Endothelial cell of hepatic sinusoid (primary cell): Measurements from ENCODE around the gene TWSG1.
"Not testable (repeated sequence)": the region's sequence is repeated elsewhere in the genome, so short reads cannot be mapped to it uniquely, and the experiment has no call there.

ENCODE experiments used
- in situ Hi-C: cut with HindIII; loops from 2 replicates; pipeline ENCODE4 v1.10.0; 2017; ENCODE audit warnings: low sequenced_read_pairs

The TWSG1 gene

DNA sequence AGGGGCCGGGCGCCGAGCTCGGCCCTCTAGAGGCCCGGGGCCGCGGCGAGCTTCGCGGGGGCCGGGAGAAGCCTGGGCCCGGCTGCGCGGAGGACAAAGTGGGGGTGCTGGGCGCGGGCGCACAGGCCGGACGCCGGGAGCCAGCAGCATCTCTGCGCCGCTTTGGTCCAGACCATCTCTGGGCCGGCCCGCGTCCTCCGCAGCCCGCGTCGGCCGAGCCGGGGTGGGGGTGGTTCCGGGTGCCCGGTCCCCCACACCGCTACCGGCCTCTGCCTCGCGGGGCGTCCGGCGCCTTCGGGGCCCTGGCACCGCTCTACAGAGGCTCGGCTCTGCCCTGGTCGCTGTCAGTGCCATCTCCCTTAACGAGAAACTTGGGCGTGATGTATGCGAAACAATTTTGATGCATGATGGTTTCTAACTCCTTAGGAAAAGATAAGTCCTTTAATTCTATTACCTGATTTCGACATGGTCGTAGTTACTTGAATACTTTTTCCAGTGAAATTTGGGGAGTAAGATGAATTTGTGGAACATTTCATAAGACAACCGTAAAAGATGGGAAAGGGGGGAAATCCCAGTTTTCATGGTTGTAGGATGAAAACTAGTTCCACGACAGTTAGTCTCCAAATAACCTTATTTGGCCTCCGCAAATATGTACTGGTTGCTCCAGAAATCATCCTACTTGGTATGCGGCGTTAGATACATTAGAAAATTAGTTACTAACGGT, 562 bp downstream of the TWSG1 start:
- in situ Hi-C loops, result no loop called here

DNA sequence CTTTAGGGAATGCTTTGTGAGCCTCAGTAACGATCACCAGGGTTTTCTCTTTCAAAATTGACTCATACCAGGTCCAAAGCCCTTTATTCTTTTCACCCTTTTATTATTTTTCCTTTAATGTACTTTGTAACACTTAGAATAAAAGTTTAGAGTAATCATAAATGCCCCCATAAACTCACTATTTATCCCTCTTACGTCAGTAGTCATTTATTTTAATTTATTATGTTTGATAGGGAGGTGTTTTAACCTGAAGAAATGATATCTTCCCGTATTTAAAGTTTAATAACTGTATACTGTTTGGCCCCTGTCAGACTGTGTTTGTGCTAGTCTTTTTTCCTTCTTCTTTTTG, 1.1 kb downstream of the TWSG1 start:
- in situ Hi-C loops, result no loop called here

DNA sequence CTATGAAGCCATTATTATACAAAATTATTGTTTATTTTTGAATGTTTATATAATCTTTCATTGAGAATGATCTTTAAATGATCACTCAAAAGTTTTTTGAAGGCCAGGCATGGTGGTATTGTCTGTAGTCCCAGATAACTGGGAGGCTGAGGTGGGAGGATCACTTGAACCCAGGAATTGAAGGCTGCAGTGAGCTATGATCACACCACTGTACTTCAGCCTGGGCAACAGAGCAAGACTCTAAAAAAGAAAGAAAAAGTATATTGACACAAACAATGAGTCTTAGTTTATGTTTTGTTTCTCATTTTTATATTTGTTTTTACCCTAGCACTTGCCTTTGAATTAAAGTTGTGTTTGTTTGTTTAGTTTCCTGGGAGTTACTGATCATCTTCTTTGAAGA, 2.3 kb downstream of the TWSG1 start:
- in situ Hi-C loops, result no loop called here

DNA sequence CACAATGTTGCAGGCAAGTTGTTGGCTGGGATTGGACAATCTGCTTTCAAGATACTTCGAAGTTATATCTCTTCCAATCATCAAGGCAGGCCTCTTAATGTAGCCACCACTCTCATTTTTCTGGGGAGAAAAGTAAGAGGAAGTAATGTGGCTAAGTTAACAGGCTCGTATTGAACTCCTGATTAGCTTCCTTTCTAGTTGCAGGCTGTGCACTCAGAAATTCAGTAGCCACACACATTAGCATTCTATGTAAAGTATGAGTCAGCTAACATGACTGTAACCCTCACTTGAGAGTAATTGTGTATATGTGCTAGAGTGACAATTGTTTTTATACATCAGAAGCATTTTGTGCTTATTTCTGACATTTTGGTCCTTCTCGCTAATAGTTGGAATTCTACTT, 3.3 kb downstream of the TWSG1 start:
- in situ Hi-C loops, result no loop called here

DNA sequence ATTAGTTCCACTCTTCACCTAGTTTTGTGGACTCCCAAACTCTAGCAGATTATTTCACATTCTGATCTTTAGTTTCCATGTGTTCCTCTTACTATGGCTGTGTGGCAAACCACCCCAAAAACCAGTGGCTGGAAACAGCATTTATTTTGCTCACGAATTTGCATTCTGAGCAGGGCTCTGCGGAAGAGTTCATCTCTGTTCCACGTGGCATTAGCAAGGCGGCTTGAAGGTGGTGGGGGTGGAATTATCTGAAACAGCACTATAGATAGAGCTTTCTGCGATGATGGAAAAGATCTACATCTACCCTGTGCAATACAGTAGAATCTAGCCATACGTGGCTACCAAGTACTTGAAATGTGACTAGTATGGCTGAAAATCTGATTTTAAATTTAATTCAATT, 5.9 kb downstream of the TWSG1 start:
- in situ Hi-C loops, result no loop called here

DNA sequence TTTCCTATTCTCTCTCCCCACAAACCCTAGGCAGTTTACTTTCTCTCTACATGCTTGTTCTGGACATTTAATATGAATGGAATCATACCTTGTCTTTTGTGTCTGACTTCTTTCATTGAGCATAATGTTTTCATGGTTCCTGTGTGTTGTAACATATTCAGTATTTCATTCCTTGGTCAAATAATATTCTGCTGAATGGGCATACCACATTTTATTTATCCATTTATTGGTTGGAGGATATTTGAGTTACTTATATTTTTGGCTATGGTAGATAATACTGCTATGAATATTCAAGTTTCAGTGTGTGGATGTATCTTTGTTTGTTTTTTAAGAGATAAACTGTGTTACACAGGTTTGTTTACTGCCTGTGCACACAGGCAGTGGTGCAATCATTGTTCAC, 9.0 kb downstream of the TWSG1 start:
- in situ Hi-C loops, result no loop called here

DNA sequence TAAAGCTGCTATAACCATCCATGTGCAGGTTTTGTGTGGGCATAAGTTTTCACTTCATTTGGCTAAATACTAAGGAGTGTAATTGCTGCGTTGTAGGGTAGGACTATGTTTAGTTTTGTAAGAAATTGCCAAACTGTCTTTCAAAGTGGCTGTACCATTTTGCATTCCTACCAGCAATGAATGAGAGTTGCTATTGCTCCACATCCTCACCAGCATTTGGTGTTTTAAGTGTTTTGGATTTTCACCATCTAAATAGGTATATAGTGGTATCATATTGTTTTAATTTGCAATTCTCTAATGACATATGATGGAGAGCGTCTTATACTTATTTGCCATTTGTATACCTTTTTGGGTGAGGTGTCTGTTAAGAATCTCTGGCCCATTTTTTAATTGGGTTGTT, 12.2 kb downstream of the TWSG1 start:
- in situ Hi-C loops, result no loop called here

DNA sequence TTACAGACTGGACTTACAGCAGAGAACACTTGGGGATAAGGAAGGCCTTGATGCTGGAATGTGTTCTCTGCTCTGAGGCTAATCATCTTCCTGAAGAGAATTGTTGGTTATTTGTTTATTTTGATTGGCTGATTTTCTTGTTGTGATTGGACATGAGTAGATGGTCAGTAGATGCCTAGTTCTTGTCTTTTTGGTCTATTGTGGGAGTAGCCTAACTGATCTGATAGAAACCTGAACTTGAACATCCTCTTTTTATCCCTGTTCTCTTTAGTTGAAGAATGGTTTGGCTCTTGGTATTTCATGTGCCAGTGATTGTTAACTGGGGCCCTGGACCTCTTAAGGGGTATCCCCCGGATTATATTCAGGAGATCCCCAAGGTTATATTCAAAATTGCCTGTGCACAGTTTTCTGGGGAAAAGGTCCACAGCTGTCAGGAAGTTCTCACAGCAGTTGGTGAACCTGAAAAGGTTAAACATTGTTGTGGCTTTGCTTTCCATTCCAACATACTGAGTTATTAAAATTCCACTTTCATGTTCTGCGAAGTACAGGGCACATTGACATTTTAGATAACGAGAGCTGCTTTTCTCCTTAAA, 13.6 kb downstream of the TWSG1 start:
- in situ Hi-C loops, result no loop called here

DNA sequence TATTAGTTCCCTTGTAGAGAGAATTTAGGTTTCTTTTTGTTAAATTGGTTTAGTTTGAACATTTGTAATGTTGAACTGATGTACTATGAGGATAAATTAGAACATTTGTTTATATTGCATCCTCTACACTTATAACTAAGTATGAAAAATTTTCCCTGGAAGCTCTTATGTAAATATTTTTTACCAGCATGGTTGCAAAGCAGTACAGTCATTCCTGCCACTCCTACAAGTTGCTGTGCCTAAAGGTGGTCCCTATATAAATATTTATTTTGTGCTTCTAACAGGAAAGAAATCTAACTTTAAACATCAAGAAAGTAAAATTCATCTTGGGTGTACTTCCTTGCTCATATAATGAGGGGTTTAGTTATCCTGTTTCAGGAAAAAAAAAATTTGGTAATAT, 14.2 kb downstream of the TWSG1 start:
- in situ Hi-C loops, result no loop called here

DNA sequence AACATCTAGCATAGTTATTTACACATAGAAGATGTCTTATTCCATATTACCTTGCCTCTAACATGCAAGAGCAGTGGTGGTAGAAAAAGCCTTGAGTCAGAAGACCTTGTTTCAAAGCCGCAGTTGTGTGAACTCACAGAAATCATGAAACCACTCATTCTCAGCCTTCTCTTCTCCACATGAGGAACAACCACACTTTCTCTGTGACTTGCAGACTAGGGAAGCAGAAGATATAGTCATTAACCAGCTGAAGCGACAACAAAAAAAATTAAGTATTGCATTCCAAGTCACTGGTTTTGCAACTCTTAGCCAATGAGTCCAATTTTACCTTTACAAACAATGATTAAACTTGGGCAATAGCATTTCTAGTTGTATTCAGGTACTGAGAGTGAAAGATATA, 19.0 kb downstream of the TWSG1 start:
- in situ Hi-C loops, result no loop called here

DNA sequence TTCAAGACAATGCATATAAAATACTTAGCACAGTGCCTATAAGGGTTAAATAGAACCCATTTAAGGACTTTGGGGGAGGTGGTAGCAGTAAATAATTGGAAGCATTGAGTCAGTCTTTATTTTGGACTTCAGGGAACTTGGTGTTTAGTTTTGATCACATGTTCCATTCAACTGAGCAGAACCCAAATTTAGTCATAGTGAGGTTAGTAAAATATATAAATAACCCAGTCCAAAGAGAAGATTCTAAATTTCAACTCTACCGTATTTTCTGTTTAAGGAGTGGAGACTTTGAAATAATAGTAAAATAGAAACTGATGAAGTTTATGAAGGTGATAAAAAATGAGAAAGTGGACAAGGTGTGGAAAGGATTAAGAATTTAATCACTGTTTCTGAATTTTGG, 19.7 kb downstream of the TWSG1 start:
- in situ Hi-C loops, result no loop called here

DNA sequence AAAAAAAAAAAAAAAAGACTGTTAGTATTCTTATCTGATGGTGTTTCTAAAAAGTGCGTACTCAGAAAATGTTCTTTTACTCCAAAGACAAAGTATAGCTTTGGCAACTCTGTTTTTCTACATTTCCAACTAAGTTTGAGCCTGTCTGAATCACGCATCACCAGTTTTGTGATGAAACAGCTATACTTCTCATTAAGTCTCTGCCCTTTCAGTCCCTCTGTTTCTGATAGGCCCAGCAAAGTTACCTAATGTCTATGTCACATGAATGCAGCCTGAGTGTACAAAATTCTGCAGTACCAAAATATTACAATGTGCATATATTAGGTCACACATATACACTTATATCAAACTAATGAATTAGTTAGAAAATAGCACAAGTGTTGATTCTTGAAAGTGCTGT, 22.4 kb downstream of the TWSG1 start:
- in situ Hi-C loops, result loop anchor here (5.0 kb wide), 1 partner anchor 70 kb away; no protein-coding TSS in a partner anchor

DNA sequence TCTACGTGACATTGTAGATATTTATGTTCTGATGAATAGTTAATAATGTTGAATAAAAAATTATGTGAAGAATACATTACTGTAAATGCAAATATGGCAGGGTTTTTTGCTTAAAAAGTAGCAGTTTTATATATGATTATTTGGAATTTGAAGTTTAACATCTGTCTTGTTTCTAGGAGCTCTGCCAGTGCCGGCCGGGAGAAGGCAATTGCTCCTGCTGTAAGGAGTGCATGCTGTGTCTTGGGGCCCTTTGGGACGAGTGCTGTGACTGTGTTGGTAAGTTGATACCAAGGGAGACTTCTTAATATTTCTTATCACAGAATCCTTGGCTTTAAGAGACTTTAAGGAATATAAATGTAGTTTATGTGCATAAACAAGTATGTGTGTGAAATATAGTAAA, 25.2 kb downstream of the TWSG1 start:
- in situ Hi-C loops, result loop anchor here (5.0 kb wide), 1 partner anchor 68 kb away; no protein-coding TSS in a partner anchor

DNA sequence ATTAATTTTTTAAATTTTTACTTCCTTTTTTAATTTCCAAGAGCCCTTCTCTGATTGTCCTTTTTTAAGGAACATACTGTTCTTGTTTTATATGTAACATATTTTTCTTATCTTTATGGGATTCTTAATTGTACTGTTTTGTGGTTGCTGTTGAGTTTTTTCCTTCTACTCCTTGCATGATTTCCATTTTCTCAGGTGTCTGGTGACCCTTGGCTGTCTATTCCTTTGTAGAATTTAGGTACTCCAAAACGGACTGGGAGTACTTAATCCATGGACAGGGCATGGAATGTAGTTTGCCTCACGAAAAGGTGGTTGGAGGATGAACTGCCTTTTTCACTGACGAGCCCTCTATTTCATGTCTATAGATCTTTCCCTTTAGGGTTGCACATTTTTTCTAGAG, 26.6 kb downstream of the TWSG1 start:
- in situ Hi-C loops, result no loop called here

DNA sequence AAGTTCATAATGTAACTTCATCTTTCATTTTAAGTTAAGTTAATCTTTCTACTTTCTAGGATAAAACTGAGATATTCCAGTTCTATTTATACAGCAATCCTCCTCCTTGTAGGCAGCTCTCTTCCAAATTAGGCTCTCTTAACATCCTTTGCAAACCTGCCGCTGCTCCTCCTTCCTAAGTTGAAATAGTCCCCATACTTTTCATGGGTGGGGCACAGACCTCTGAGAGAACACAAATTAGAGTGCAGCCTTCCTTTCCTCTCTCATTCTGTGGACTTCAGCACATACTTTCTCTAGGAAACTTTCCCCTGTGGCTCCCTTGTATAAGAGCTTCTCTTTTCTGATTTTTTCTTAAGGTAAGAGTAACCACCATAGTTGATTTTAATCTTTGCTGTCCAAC, 28.3 kb downstream of the TWSG1 start:
- in situ Hi-C loops, result no loop called here

DNA sequence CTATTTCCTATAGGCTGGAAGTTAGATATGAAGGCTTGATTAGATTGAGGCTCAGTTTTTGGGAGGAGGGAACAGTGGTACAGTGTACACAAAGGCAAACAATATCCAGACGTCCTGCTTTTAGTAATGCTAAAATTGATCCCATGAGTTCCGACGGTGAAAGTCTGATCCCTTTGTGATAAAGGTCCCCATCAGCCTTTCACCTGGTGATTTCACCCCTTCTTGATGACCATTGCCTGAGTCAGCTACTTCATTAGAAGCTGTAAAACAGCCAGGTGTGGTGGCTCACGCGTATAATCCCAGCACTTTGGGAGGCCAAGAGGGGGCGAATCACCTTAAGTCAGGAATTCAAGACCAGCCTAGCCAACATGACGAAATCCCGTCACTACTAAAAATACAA, 29.7 kb downstream of the TWSG1 start:
- in situ Hi-C loops, result no loop called here

DNA sequence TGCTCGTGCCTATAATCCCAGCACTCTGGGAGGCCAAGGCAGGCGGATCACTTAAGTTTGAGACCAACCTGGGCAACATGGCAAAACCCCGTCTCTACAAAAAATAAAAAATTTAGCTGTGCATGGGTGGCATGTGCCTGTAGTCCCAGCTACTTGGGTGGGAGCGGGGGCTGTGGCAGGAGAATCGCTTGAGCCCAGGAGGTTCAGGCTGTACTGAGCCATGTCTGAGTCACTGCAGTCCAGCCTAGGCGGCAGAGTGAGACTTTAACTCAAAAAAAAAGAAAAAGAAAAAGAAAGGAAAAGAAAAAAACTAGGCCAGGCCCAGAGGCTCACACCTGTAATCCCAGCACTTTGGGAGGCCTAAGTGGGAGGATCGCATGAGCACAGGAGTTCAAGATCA, 30.8 kb downstream of the TWSG1 start:
- in situ Hi-C loops, result no loop called here

DNA sequence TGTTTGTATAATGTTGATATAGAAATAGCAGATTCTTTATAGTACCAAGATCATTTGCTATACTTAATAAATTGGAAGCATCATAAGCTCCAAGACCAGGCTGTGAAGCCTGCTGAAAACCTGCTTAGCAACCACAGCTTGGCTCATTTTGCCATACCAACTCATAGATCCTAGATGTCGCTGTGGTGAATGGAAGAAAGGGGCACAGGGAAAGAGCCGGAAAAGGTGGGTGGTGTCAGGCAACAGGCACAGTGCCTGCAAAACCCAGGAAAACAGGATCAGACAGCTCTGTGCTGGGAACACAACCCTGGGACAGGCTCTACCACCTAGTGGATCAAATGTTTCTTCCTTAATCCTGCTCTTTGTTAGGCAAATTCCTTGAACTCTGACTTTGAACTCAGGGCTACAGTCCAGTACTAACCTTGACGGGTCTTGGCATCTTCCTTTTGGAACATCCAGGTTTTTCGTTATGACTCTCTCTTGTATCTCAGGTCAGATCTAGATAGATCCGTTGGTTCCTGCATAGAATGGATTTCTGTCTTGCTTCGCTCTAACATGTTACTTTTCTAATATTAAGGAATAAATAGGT, 31.6 kb downstream of the TWSG1 start:
- in situ Hi-C loops, result no loop called here

DNA sequence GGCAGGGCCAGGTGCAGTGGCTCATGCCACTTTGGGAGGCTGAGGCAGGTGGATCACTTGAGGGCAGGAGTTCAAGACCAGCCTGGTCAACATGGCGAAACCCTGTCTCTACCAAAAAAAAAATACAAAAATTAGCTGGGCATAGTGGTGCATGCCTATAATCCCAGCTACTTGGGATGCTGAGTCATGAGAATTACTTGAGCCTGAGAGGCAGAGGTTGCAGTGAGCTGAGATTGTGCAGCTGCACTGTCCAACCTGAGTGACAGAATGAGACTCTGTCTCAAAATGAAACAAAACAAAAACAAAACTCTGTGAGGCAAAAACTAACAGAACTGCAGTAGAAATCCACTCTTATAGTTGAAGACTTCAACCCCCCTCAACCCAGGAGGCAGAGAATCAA, 38.7 kb downstream of the TWSG1 start:
- in situ Hi-C loops, result not testable (repeated sequence)

DNA sequence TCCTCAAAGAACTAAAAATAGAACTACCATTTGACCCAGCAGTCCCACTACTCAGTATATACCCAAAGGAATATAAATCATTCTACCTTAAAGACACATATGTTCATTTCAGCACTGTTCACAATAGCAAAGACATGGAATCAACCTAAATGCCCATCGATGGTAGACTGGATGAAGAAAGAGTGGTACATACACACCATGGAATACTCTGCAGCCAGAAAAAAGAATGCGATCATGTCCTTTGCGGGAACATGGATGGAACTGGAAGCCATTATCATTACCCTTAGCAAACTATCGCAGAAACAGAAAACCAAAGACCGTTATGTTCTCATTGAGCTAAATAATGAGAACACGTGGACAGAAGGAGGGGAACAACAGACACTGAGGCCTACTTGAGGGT, 44.5 kb downstream of the TWSG1 start:
- in situ Hi-C loops, result no loop called here

DNA sequence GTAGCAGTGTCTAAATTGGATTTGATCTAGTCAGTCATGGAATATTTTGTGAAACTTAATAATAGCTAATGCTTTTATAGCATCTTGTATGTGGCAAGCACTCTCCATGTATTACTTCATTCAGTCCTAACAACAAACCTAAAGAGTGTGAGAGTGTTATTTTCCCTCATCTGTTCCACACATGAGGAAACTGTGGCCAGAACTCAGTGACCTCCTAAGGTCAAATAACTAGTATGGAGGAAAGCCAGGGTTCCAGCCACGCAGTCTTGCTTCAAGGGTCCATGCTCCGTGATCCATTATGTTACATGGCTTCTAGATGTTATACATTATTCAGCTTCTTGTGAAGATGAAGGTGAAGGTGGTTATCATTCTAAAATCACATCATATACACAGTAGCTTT, 45.5 kb downstream of the TWSG1 start:
- in situ Hi-C loops, result no loop called here

DNA sequence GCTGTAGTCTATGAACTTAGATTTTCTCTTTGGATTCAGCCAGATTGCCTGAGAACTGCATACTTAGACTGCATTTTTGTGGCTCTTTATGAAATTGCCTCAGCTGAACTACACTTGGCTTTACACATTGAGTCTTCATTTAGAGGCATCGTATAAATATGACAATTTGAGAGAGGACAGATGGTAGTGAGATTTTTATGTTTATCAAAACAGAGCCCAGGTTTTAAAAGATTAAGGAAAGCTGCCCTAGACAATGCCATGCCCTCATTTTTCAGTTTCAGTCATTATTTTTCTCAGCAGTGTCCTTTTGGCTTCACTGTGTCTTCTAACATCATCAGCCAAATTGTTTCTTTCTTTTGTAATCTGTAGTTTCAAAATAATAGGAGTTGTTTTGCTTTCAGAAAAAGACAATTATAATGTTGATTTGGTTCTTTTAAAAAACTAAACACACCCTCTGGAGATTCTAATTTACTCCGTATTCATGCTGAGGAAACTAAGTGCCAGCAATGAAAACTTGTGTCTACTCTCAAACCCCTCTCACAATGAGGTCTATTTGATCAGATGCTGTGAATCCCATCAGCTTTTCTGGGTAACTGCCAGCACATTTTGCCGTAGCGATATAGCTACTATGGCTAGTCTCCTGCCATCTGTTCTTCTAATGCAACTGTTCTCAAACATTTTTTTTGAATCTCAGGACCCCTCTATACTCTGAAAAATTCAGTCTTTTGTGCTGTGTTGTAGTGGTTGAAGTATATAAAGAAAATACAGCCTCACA, 46.2 kb downstream of the TWSG1 start:
- in situ Hi-C loops, result no loop called here
